Activated CD8-positive, alpha-beta memory T cell treated with anti-CD3 and anti-CD28 coated beads, Interleukin-2, amount 50 U/mL, for 1 hour (primary cell): ENCODE data around the gene STXBP5.
"Not testable (repeated sequence)": the region's sequence is repeated elsewhere in the genome, so short reads cannot be mapped to it uniquely, and the experiment has no call there.

Experiments
- DNase-seq: peaks from one replicate; pipeline ENCODE4 v3.0.0-alpha.2; 2020; ENCODE audit errors: extremely low read depth

STXBP5 gene

DNA sequence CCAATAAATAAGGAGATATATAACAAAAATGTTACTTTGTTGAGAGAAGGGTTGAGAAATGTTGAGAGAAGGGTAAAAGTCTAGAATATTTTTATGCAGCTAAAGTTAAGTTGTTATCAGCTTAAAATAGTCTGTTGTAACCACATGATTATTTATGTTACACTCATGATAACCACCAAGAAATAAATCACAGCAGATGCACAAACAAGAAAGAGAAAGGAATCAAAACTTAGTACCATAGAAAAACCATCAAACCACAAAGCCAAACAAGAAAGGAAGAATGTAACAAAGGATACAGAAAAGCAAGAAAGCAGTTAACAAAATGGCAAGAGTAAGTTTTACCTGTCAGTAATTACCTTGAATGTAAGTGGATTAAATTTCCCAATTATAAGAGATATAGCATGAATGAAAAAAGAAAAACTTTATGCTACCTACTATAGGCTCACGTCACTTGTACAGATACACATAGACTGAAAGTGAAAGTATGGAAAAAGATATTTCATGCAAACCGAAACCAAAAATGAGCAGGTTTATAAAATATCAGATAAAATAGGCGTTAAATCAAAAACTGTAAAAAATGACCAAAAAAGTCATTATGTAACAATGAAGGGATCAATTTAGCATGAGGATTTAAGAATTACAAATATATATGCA lies 93.6 kb downstream of the STXBP5 start:
- DNase-seq, result no peak

DNA sequence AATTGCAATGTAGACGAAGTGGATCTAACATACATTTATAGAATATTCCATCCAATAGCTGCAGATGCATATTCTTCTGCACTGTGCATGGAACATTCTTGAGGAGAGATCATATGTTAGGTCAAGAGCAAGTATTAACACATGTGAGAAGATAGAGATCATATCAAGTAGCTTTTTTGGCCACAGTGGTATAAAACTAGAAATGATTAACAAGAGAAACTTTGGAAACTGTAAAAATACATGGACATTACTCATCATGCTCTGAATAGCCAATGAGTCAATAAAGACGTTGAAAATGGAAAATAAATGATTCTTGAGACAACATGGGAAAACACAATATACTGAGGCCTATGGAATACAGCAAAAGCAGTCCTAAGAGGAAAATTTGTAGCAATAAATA lies 94.2 kb downstream of the STXBP5 start:
- DNase-seq, result no peak

DNA sequence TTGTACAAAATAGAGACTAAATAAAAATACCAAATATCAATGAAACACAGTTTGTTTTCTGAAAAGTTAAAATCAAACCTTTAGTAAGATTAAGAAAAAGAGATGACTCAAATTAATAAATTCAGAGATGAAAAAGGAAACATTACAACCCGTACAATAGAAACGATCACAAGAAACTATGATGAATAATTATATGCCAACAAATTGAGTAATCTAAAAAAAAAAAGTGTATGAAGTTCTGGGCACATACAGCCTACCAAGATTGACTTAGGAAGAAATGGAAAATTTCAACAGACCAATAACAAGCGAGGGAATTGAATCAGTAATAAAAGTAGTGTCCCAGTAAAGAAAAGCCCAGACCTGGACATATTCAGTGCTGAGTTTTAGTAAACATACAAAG lies 94.8 kb downstream of the STXBP5 start:
- no peak for DNase-seq

DNA sequence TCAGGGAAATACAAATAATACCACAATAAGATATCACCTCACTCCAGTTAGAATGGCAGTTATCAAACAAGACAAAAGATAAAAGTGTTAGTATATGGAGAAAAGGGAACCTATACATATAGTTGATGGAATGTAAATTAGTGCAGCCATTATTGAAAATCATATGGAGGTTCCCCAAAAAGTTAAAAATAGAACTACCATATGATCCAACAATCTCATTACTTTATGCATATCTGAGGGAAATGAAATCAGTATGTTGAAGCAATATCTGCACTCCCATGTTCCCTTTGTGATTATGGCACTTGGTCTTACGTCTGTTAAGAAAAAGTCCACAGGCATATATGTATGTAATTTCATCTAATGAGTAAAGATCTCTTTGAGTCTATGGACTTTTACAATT lies 96.9 kb downstream of the STXBP5 start:
- DNase-seq, result no peak

DNA sequence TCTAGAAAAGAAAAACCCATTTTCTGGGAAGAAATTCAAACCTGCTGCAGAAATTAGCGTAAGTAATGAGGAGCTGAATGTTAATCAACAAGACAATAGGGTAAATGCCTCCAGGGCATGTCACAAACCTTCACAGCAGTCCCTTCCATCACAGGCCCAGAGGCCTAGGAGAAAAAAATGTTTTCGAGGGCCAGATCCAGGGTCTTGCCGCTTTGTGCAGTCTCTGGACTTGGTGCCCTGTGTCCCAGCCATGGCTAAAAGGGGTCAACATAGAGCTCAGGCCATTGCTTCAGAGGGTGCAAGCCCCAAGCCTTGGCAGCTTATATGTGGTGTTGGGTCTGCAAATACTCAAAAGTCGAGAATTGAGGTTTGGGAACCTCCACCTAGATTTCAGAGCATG lies 99.8 kb downstream of the STXBP5 start:
- DNase-seq, result no peak

DNA sequence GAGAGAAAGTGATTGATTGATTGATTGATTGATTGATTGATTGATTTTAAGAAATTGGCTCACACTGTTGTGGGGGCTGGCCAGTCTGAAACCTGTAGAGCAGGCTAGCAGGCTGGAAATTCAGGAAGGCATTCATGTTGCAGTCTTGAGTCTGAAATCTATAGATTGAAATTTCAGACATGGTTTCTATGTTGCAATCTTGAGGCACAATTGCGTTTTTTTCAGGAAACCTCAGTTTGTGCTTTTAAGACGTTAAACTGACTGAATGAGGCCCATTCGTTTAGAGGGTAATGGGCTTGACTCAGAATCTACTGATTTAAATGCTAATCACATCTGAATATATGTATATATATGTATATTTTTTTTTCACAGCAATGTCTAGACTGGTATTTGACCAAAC lies 106.3 kb downstream of the STXBP5 start:
- no peak for DNase-seq

DNA sequence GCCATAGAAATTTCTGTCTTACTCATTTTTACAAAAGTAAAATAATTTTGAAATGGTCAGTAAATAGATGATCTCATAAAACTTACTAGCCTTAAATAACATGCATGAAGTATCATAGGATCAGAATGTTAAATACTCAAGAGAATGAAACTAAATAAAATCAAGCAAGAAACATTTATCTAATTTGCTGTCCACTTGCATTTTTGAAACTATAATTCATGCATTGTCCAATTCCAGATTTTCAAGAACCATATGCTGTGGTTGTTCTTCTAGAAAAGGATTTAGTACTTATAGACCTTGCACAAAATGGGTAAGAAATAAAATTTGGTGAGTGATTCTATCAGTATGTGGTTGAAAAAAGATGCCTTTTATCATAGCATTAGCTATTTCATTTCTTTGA lies 107.0 kb downstream of the STXBP5 start:
- DNase-seq, result no peak

DNA sequence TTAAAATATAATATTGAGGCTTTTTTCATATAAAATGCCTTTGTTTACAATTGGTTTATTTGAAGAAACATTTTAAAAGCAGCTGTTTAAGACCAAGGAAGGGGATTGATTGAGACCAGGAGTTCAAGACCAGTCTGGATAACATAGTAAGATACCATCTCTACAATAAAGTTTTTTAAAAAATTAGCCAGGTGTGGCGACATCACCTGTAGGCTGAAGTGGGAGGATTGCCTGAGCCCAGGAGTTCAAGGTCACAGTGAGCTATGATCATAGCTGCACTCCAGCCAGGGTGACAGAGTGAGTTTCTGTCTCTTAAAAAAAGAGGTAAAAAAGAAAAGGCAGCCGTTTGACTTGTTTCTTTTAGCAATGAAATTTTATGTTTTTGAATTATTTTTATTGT lies 117.0 kb downstream of the STXBP5 start:
- DNase-seq, result no peak

DNA sequence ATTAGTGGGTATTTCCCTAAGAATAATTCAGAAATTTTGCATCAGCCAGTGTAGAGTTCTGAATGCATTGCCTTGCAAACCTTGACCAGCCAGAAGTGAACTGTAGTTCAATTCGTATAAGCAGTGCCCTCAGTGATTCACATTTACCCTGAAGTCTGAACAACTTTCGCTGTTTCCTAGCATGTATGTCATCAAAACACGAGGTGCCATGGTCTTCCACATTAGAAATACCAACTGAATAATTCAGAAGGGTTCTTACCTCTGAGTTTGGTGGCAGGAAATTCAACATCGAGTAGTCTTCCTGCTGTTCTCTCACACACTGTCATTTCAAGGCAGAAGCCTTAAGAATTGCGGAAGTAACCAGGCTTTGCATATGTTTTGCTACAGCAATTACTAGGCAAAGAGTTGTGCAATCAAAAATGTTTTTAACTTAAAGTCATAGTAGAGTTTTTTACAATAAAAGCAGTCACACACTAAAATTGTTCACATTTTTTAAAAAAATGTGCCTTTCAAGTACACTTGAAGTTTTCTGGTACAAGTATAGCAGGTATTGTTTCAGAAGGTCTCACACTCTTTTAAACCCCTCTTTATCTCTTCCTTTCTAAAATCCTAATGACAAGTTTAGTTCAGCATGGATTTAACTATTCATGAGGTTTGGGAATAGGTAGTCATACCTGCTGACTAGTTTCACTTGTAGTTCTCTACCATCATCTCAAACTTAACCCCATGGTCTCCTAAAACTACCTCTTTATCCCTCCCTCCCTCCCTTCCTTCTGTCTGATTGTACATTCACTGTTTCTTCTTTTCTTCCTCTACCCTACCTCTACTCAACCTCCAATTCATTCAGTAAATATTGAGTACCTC lies 118.3 kb downstream of the STXBP5 start:
- no peak for DNase-seq

DNA sequence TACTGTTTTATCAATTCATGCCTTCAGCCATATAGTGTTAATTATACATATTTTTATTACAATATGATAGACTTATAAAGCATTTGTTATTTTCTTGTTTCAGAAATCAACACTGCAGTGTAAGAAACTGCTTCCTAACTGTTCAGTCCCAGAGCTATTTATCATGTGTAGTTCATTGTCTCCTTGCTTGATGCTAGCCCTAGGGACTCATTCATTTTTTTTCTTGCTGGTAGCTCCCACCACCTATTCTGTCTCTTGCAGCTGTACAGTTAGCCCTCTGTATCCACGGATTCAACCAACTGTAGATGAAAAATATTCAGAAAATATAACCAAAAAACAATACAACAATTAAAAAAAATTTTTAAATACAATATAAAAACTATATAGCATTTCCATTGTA lies 121.3 kb downstream of the STXBP5 start:
- no peak for DNase-seq

DNA sequence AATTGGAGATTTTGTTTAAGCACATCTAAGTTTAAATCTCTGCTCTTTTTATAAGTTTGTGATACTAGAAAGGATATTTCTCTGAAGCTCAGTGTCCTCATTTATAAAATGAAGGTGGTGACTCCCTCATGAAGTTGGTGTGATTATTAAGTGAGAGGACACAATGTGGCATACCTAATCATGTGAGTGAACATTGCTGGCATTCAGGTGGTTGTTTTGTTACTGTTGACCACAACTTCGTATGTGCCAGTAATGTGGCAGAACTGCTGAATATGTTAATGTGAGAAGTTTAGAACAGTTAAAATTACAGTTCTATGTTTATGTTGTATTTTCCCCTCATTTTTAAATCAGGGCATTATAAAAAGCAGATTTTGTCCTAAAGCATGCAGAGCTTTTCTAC lies 127.2 kb downstream of the STXBP5 start:
- no peak for DNase-seq

DNA sequence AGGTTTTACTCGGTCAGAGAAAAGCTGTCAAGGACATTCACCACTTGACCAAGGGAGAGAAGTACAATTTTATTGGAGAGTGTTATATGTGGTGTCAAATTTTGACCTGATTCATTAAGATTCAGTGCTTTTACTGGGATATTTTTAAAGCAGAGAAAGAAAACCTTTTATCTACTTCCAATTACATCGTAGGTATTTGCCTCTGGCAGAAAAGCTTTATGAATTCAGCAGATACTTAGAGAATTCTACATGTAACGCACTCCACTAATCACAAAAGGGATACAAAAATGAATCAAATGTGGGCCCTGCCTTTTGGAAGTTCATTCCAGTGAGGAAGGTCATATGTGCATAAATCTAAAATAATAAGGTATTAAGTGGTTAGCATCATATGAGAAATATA lies 133.7 kb downstream of the STXBP5 start:
- no peak for DNase-seq

DNA sequence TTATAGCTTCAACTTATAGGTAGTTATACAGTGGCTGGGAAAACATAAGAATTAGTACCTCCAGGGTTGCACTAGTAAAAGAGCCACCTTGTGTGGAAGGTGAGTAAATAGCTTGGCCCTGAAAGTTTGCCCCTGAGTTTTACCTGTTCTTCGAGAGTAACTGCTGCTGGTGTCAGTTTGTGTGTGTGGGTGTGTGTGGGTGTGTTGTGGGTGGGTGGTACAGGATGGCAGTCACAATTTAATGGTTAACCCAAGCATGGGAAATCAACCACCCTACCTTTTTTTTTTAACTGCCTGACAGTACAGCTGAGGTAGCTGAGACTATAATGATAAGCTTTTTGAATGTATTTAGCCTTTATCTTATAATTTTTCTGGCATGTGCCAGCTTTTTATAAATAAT lies 137.3 kb downstream of the STXBP5 start:
- no peak for DNase-seq

DNA sequence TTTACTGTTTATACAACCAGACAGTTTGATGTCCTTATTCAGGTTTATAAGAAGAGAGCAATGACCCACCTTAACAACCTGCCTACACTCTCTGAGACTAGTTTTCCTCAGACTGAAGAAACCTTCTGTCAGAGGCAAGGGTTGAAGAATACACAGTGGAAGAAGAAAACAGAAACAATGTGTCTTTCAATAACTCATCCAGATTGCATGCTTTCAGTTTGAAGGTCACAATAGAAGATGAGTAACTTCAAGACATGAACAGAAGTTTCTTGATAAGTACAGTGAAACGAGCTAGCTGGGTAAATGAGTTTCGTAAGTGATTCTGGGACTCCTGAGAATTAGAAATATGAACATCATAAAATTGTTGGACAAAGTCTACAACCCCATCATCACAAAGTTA lies 141.7 kb downstream of the STXBP5 start:
- DNase-seq, result no peak

DNA sequence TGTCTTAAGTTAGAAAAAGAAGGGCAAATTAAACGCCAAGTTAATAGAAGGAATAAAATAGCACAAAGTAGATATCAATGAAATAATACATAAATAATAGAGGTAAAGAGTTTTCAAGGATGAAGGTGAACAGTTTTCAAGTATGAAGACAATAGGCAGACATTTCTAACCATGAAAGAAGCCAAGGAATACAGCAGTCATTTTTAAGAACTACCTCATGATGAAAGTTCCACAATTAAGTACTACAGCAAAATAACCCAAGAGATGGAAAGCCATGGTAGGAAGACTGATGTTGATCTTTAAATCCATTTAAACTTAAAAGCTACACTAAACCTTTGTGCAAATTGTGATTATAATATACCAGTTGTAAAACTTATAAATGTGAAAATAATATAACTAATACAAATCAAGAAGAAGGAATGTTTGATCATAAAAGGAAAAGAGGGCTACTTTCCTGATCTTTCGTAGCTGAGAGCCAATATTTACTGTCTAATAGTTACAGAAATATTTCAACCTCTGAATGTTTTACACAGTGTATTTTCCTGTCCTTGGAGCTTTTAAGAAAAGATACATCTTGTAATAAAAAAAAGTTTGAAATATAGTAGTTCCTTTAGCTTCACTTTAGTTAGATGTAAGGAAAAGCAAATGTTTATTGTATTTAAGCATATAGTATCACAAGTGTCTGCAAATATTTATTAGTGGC lies 143.1 kb downstream of the STXBP5 start:
- DNase-seq, result no peak

DNA sequence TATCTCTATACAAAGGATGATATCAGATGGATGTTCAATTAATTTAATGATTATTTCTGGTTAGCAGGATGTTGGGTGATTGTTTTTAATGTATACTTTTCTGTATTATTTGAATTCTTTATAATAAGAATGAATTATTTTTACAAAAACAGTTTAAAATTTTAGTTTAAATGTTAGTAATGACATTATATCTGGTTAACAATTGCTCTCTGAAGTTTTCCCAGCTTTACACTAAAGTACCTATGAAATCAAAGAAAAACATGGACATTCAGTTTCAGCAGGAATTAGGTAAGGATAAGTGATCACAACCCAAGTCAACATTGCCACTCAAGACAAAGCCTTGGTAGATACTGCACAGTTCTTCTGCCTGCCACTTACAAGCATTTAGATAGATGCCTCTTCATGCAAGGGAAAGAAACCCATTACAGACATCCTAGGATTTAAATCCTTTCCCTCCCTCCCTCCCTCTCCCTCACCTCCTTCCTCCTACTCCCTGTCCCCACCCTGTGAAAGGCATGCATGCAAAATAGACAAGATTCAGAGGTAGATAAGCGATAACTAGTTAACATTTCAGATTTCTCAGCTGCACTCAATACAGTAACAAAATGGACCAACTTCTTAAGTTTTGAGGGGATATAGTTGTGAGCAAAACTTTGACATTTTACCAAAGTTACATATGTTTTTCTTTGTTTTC lies 143.8 kb downstream of the STXBP5 start:
- no peak for DNase-seq

DNA sequence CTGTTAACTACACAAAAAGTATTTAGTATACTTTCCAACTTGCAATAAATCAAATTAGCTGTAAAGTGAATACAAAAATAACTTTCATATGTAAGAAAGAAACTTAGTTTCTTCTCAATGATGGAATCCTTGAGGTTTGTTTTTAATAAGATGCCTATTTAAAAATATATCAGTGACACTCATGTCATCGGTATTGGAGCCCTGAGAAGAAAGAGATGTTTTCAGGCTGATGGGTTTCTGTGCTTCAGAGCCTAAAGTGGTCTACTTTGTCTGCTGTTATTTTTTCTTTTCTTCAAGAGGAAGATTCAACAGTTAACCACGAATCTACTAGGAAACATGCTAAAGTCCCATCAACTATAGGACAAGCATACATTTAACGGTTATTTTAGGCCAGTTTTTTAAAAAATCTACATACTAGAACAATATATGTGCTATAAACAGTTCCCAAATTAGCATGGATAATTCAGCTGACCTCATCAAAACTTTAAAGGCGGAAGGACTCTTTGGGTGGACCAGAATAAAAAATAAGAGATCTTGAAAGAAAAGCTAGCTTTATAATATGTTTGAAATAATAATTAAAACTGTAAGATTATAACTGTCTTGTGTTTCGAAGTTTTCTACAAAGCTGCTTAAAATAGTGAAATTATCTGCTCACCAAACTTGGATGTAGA lies 157.2 kb downstream of the STXBP5 start:
- DNase-seq, result no peak

DNA sequence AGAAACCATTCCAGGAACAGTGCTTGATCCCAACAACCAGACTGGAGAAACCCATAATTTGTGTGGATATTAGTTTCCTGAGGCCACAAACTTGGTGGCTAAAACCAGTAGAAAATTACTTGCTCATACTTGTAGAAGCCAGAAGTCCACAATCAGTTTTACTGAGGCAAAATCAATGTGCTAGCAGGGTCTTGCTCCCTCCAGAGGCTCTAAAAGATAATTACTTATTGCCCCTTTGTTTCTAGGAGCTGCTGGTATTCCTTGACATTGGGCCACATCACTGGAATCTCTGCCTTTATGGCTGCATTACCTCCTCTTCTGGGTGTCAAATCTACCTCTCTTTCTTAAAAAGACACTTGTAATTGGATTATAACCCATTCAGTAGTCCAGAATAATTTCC lies 162.1 kb downstream of the STXBP5 start:
- DNase-seq, result no peak

DNA sequence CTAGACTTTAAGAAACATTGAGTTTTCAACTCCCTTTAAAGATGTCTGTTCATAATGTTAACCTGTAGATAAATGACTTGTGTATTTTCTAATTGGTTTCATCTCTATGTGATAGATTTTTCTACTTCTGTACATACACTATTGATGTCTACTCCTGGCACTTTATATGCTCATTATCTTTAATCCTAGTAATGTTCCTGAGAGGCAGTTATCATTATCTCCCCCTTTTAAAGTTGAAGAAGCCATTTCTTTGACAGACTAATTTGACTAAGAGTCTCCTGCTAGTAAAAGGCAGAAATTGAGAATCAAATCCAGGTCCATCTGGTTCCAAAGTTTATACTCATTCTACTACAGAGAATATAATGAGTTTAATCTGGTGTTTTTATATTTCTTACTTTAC lies 167.1 kb downstream of the STXBP5 start:
- DNase-seq, result no peak

DNA sequence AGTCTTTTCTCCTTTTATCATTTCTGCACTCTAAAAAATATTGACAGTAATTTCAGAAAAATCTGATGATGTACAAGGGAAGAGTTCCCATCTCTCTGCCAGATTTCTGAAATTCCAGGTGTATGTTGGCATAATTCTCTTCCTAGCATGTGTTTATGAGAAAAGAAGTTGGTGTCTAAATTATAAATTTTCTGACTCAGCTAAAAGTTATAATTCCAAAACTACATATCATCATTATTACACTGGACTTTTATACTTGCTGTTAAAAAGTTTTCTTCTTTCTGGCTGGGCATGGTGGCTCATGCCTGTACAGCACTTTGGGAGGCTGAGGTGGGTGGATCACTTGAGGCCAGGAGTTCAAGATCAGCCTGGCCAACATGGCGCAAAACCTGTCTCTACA lies 168.6 kb downstream of the STXBP5 start:
- DNase-seq, result no peak

DNA sequence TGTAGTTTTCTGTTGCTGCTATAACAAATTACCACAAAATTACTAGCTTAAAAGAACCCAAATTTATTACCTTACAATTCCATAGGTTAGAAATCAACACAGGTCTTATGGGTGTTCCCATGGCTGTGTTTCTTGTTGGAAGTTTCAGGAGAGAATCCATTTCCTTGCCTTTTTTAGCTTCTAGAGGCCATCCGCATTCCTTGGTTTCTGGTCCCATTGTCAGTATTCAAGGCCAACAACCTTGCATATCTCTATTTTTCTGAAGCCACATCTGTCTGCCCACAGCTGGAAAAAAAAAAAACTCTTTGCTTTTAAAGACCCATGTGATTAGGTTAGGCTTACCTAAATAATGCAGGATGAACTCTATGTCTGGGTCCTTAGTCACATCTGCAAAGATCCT lies 174.6 kb downstream of the STXBP5 start:
- no peak for DNase-seq

DNA sequence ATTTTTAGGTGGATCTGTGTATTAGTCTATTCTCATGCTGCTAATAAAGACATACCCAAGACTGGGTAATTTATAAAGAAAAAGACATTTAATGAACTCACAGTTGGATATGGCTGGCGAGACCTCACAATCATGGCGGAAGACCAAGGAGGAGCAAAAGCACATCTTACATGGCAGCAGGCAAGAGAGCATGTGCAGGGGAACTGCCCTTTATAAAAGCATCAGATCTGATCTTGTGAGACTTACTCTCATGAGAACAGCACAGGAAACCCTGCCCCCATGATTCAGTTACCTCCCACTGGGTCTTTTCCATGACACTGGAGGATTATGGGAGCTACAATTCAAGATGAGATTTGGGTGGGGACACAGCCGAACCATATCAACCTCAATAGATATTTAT lies 176.6 kb downstream of the STXBP5 start:
- not testable (repeated sequence) for DNase-seq
